Measurements from ENCODE around the gene COMT.

Gene COMT

DNA sequence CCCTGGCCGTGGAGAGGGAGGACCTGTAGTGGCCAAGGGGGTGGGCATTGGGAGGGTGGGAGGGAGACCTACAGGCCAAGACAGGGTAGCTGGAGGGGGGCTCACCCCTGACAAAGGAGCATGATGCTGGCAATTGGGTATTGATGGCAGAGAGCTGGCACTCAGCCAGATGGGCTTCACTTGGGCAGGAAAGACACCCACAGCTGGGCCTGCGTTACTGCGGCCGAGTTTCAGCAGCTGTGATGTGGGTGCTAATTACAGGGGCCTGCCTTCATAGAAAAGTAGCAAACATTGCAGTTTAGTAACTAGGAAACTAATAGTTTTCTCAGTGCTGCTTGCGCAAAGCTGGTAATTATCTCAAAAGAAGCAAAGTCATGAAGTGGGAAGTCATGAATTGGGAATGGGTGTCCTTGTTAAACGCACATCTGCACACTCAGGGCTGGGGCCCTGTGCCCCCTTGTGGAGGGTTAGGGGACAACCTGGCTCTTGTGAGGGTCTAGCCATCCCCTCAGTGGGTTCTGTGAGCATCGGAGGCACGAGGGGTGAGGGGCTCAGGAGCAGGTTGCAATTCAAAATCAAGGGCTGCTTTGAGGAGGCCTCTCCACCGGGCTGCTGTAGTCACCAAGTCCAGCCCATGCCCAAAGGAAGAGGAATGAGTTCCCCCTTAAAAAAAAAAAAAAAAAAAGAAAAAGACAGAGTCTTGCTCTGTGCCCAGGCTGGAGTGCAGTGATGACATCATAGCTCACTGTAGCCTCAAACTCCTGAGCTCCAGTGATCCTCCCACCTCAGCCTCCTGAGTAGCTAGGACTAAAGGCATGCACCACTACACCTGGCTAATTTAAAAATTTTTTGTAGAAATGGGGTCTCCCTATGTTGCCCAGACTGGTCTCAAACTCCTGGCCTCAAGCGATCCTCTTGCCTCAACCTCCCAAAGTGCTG, 24.5 kb downstream of the COMT start:
- Histone ChIP-seq H3K36me3 (replicated peaks) (peaks cover 37% of the 10 kb centered on the region), H3K27me3 (replicated peaks) (no peaks in the 10 kb centered on the region), H3K4me3 (ENCODE audit: low read depth, low read length) (no peak overlapping the region), H3K27ac (no peak overlapping the region)
- TF ChIP-seq, protein P1, sequence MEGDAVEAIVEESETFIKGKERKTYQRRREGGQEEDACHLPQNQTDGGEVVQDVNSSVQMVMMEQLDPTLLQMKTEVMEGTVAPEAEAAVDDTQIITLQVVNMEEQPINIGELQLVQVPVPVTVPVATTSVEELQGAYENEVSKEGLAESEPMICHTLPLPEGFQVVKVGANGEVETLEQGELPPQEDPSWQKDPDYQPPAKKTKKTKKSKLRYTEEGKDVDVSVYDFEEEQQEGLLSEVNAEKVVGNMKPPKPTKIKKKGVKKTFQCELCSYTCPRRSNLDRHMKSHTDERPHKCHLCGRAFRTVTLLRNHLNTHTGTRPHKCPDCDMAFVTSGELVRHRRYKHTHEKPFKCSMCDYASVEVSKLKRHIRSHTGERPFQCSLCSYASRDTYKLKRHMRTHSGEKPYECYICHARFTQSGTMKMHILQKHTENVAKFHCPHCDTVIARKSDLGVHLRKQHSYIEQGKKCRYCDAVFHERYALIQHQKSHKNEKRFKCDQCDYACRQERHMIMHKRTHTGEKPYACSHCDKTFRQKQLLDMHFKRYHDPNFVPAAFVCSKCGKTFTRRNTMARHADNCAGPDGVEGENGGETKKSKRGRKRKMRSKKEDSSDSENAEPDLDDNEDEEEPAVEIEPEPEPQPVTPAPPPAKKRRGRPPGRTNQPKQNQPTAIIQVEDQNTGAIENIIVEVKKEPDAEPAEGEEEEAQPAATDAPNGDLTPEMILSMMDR (IDR thresholded peaks at IDR 0.05; ENCODE audit: low read depth, low read length, missing control alignments): peak; percentile 70
- no peak for DNase-seq
- in situ Hi-C loops (cut with HindIII; ENCODE audit: low pct_ligation_motif_present, low sequenced_read_pairs): no loop called here

DNA sequence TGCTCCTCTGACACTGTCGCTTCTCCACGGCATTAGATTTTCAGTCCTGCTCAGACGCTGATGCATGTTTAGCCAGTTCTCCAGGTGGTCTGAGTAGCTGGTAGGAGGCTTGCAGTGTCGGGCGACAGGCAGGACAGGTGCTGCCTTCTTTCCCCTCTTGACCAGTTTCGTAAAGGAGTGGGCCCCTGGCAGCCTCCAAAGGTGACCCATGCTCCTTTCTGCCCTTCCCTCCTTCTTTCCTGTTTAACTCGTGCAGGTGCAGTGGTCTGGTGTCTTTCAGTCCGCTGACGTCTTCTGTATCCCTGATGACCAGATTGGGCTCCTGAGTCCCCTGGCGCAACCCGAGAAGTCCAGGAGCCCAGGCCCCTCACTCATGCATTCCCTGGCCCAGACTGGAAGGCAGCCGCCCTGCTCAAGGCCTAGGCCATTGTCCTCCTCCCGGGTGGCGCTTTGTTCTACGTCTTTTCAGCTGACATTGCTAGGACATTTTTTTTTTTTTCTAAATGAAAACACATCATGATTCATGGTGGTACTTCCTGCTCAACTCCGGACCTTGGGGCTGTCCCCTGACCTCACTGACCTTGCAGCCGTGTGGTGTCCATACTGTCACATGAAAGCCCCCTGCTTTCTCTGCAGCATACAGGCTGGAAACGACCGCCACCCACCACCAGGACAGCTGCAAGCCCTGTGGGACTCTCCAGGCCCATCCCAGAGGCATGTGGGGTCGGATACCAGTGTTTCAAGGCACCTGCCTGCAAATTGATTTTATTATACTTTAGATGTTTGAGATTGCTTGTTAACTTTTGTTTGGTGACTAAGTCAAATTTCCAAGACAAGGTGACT, 25.6 kb downstream of the COMT start:
- no peaks in the 10 kb centered on the region for H3K27me3 ChIP-seq (replicated peaks)
- DNase-seq: no peak
- no peak overlapping the region for H3K27ac ChIP-seq
- TF ChIP-seq, protein P1 (IDR thresholded peaks at IDR 0.05; ENCODE audit: low read depth, low read length, missing control alignments): no peak
- peaks cover 37% of the 10 kb centered on the region for H3K36me3 ChIP-seq (replicated peaks)
- no peak overlapping the region for H3K4me3 ChIP-seq (ENCODE audit: low read depth, low read length)
- in situ Hi-C loops (cut with HindIII; ENCODE audit: low pct_ligation_motif_present, low sequenced_read_pairs): no loop called here

DNA sequence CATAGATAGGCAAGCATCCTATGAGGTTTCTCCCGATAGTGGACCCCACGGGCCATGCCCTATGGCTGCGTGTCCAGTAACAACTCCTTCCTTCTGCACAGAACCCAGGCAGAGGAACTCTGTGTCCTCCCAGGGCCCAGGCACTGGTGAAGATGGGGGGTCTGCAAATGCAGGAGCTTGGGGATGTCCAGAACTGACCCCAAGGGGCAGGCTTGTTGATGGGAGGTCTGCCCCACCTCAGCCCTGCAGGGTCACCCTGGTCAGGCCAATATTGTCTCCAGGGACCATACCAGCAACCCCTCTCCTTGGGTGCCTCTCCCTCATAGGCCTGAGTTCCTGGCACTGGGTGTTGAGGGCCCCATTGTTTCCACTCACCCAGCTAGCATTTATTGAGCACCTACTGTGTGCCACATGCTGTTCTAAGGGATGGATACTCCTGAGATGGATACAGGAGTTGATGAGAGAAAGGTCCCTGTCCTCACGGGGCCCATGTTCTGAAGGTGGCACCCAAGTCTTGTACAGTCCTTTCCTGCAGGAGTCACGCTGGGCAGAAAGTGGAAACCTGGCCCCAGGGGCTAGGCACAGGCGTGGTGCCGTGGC, 26.4 kb downstream of the COMT start:
- TF ChIP-seq, protein P1 (IDR thresholded peaks at IDR 0.05; ENCODE audit: low read depth, low read length, missing control alignments): no peak
- in situ Hi-C loops (cut with HindIII; ENCODE audit: low pct_ligation_motif_present, low sequenced_read_pairs): no loop called here
- no peaks in the 10 kb centered on the region for H3K27me3 ChIP-seq (replicated peaks)
- no peak overlapping the region for H3K4me3 ChIP-seq (ENCODE audit: low read depth, low read length)
- peaks cover 37% of the 10 kb centered on the region for H3K36me3 ChIP-seq (replicated peaks)
- no peak for DNase-seq
- no peak overlapping the region for H3K27ac ChIP-seq

GRCh38 chr22:19968450-19968891, 26.9 kb downstream of the COMT start:
- DNase-seq: no peak
- Histone ChIP-seq H3K36me3 (replicated peaks) (peaks cover 34% of the 10 kb centered on the region), H3K4me3 (ENCODE audit: low read depth, low read length) (no peak overlapping the region), H3K27ac (no peak overlapping the region), H3K27me3 (replicated peaks) (no peaks in the 10 kb centered on the region)
- TF ChIP-seq, protein P1 (IDR thresholded peaks at IDR 0.05; ENCODE audit: low read depth, low read length, missing control alignments): no peak
- in situ Hi-C loops (cut with HindIII; ENCODE audit: low pct_ligation_motif_present, low sequenced_read_pairs): no loop called here

GRCh38 chr22:19969141-19969928, 27.8 kb downstream of the COMT start:
- TF ChIP-seq, protein P1 (IDR thresholded peaks at IDR 0.05; ENCODE audit: low read depth, low read length, missing control alignments): no peak
- no peak for DNase-seq
- Histone ChIP-seq H3K36me3 (replicated peaks) (peaks cover 26% of the 10 kb centered on the region), H3K27ac (no peak overlapping the region), H3K4me3 (ENCODE audit: low read depth, low read length) (no peak overlapping the region), H3K27me3 (replicated peaks) (no peaks in the 10 kb centered on the region)
- in situ Hi-C loops (cut with HindIII; ENCODE audit: low pct_ligation_motif_present, low sequenced_read_pairs): no loop called here

All from brain microvascular endothelial cell (primary cell).